ENCODE data around the gene FADS2. TPM values are rescaled to one million over a fixed set of nuclear protein-coding genes. Genes with fewer than 3 reads are reported as not detected.

FADS2 gene
- total and polyA plus RNA-seq, 2 experiments from 2014 or later, result 317 to 356 TPM

GRCh38 chr11:61874377-61874809 is 46.3 kb downstream of the FADS2 start:
- H3K79me2 ChIP-seq, result no peaks in the 10 kb centered on the region
- no peak overlapping the region for H3K4me3 ChIP-seq
- no peak overlapping the region for H2AFZ ChIP-seq
- no peaks in the 10 kb centered on the region for H4K20me1 ChIP-seq (ENCODE audit: insufficient read depth, poor library complexity, severe bottlenecking)
- TF ChIP-seq EZH2phosphoT487 (IDR thresholded peaks at IDR 0.05; ENCODE audit: low read depth, severe bottlenecking, unreplicated experiment) (no peak), EZH2 (IDR thresholded peaks at IDR 0.05; ENCODE audit: borderline replicate concordance) (no peak), CTCF (IDR thresholded peaks at IDR 0.05; ENCODE audit: poor library complexity) (no peak)
- no peaks in the 10 kb centered on the region for H3K9me3 ChIP-seq (ENCODE audit: low read depth)
- peaks cover 4% of the 10 kb centered on the region for H3K4me1 ChIP-seq (ENCODE audit: insufficient read depth)
- no peaks in the 10 kb centered on the region for H3K27me3 ChIP-seq
- no peak for DNase-seq (ENCODE audit: low spot score)
- no peaks in the 10 kb centered on the region for H3K9me2 ChIP-seq (replicated peaks; ENCODE audit: insufficient read depth)
- 94% methylated on average over 11 of the region's 12 CpGs for WGBS (ENCODE audit: low lambda C conversion rate, missing lambda C conversion rate)
- no peak overlapping the region for H3K4me2 ChIP-seq
- H3K27ac ChIP-seq, result no peak overlapping the region
- H3K36me3 ChIP-seq (replicated peaks; ENCODE audit: insufficient read depth, low read depth), result no peaks in the 10 kb centered on the region

- Histone ChIP-seq H3K4me2 (no peak overlapping the region), H2AFZ (no peak overlapping the region), H4K20me1 (ENCODE audit: insufficient read depth, poor library complexity, severe bottlenecking) (no peaks in the 10 kb centered on the region), H3K79me2 (no peaks in the 10 kb centered on the region), H3K36me3 (replicated peaks; ENCODE audit: insufficient read depth, low read depth) (no peaks in the 10 kb centered on the region), H3K9me3 (ENCODE audit: low read depth) (no peaks in the 10 kb centered on the region), H3K27me3 (no peaks in the 10 kb centered on the region), H3K4me1 (ENCODE audit: insufficient read depth) (peaks cover 4% of the 10 kb centered on the region), H3K27ac (no peak overlapping the region), H3K4me3 (no peak overlapping the region), H3K9me2 (replicated peaks; ENCODE audit: insufficient read depth) (no peaks in the 10 kb centered on the region)
- 88% methylated on average over 3 of the region's 3 CpGs for WGBS (ENCODE audit: low lambda C conversion rate, missing lambda C conversion rate)
- no peak for TF ChIP-seq CTCF (IDR thresholded peaks at IDR 0.05; ENCODE audit: poor library complexity)
- no peak for TF ChIP-seq EZH2phosphoT487 (IDR thresholded peaks at IDR 0.05; ENCODE audit: low read depth, severe bottlenecking, unreplicated experiment)
- TF ChIP-seq EZH2 (IDR thresholded peaks at IDR 0.05; ENCODE audit: borderline replicate concordance), result no peak
- DNase-seq (ENCODE audit: low spot score), result no peak
Observed at GRCh38 chr11:61874853-61875252, 46.8 kb downstream of the FADS2 start.

GRCh38 chr11:61875698-61876097 is 47.6 kb downstream of the FADS2 start:
- WGBS (ENCODE audit: low lambda C conversion rate, missing lambda C conversion rate), result 94% methylated on average over 14 of the region's 14 CpGs
- Histone ChIP-seq H3K9me3 (ENCODE audit: low read depth) (no peaks in the 10 kb centered on the region), H3K36me3 (replicated peaks; ENCODE audit: insufficient read depth, low read depth) (no peaks in the 10 kb centered on the region), H3K4me3 (no peak overlapping the region), H4K20me1 (ENCODE audit: insufficient read depth, poor library complexity, severe bottlenecking) (no peaks in the 10 kb centered on the region), H3K4me1 (ENCODE audit: insufficient read depth) (peaks cover 4% of the 10 kb centered on the region), H3K27me3 (no peaks in the 10 kb centered on the region), H3K9me2 (replicated peaks; ENCODE audit: insufficient read depth) (no peaks in the 10 kb centered on the region), H3K27ac (no peak overlapping the region), H3K79me2 (no peaks in the 10 kb centered on the region), H3K4me2 (no peak overlapping the region), H2AFZ (no peak overlapping the region)
- TF ChIP-seq CTCF (IDR thresholded peaks at IDR 0.05; ENCODE audit: poor library complexity), result no peak
- TF ChIP-seq EZH2phosphoT487 (IDR thresholded peaks at IDR 0.05; ENCODE audit: low read depth, severe bottlenecking, unreplicated experiment), result no peak
- TF ChIP-seq EZH2 (IDR thresholded peaks at IDR 0.05; ENCODE audit: borderline replicate concordance), result no peak
- DNase-seq (ENCODE audit: low spot score), result no peak

- Histone ChIP-seq H3K4me3 (no peak overlapping the region), H3K4me2 (no peak overlapping the region), H2AFZ (no peak overlapping the region), H3K36me3 (replicated peaks; ENCODE audit: insufficient read depth, low read depth) (no peaks in the 10 kb centered on the region), H3K9me2 (replicated peaks; ENCODE audit: insufficient read depth) (no peaks in the 10 kb centered on the region), H3K9me3 (ENCODE audit: low read depth) (no peaks in the 10 kb centered on the region), H3K27ac (no peak overlapping the region), H3K27me3 (no peaks in the 10 kb centered on the region), H3K4me1 (ENCODE audit: insufficient read depth) (no peaks in the 10 kb centered on the region), H3K79me2 (no peaks in the 10 kb centered on the region), H4K20me1 (ENCODE audit: insufficient read depth, poor library complexity, severe bottlenecking) (no peaks in the 10 kb centered on the region)
- WGBS (ENCODE audit: low lambda C conversion rate, missing lambda C conversion rate), result 98% methylated on average over 7 of the region's 7 CpGs
- TF ChIP-seq EZH2phosphoT487 (IDR thresholded peaks at IDR 0.05; ENCODE audit: low read depth, severe bottlenecking, unreplicated experiment), result no peak
- no peak for TF ChIP-seq EZH2 (IDR thresholded peaks at IDR 0.05; ENCODE audit: borderline replicate concordance)
- no peak for TF ChIP-seq CTCF (IDR thresholded peaks at IDR 0.05; ENCODE audit: poor library complexity)
- DNase-seq (ENCODE audit: low spot score), result no peak
Observed at GRCh38 chr11:61879152-61879551, 51.1 kb downstream of the FADS2 start.
